Esophagus muscularis mucosa (tissue), 4 donors: ENCODE data around the gene TFB1M.

Experiments
- CTCF ChIP-seq, 3 experiments: fragments of 200-600 bp in 2 of 3; fragments of 450-650 bp in 1 of 3; sonication (generic) in 2 of 3; IDR thresholded peaks; one replicate each; pipeline ENCODE4 v1.5.1; 2017 to 2019; ENCODE audit warnings: antibody characterized with exemption in 3 of 3, mild to moderate bottlenecking in 2 of 3, moderate library complexity in 1 of 3
- EP300 ChIP-seq: sonication (generic); formaldehyde crosslinking; IDR thresholded peaks from one replicate; pipeline ENCODE4 v1.6.1; 2017; ENCODE audit warnings: antibody characterized with exemption
- POLR2A ChIP-seq: fragments of 450-650 bp; IDR thresholded peaks from one replicate; pipeline ENCODE4 v1.6.1; 2017; ENCODE audit warnings: antibody characterized with exemption, moderate library complexity, mild to moderate bottlenecking, low read depth
- POLR2AphosphoS5 ChIP-seq, 2 donors: sonication (generic); formaldehyde crosslinking; IDR thresholded peaks; one replicate each; pipeline ENCODE4 v1.6.1; 2017; ENCODE audit warnings: antibody characterized with exemption in 2 of 2

- TF ChIP-seq POLR2A (no peak), CTCF (IDR thresholded peaks at IDR 0.05) (no peak), POLR2AphosphoS5 (IDR thresholded peaks at IDR 0.05) (no peak), EP300 (no peak)
These were observed 32.7 kb upstream of the TFB1M start for GRCh38 chr6:155346957-155347356.
